DND-41 (cell line): ENCODE results near the gene FAM180A.

Experiments
- ATAC-seq: fragments of 200-7000 bp; cut with Tn5 transposase; 3 replicates; pipeline ENCODE4 v1.9.1; 2021; ENCODE audit warnings: low read depth; ENCODE audit not compliant: insufficient read depth
- DNase-seq: peaks from one replicate; pipeline ENCODE4 v3.0.0-alpha.2; 2020
- H2AFZ ChIP-seq: 2 replicates; pipeline ENCODE4 v1.6.0; 2012; ENCODE audit warnings: low read depth, low read length
- H3K27ac ChIP-seq: 2 replicates; pipeline ENCODE4 v1.5.1; 2012; ENCODE audit warnings: low read length, inconsistent platforms
- H3K27me3 ChIP-seq: fragments of 200-600 bp; sonication (generic); 2 replicates; pipeline ENCODE4 v1.6.0; 2012; ENCODE audit warnings: low read length, mild to moderate bottlenecking, inconsistent platforms; ENCODE audit not compliant: insufficient read depth, poor library complexity
- H3K36me3 ChIP-seq: 2 replicates; pipeline ENCODE4 v1.5.1; 2012; ENCODE audit warnings: low read length, inconsistent platforms; ENCODE audit not compliant: insufficient read depth
- H3K4me1 ChIP-seq: 2 replicates; pipeline ENCODE4 v1.5.1; 2012; ENCODE audit warnings: mild to moderate bottlenecking, low read length; ENCODE audit not compliant: insufficient read depth
- H3K4me2 ChIP-seq: 2 replicates; pipeline ENCODE4 v1.6.0; 2012; ENCODE audit warnings: mild to moderate bottlenecking, moderate library complexity, low read length, inconsistent platforms; ENCODE audit not compliant: insufficient read depth
- H3K4me3 ChIP-seq, 2 experiments: fragments of 200-600 bp in 1 of 2; shearing (Covaris generic) in 1 of 2; 2 replicates each; pipeline ENCODE4 v1.5.1; 2012 to 2016; ENCODE audit warnings: inconsistent platforms in 2 of 2, low read length in 2 of 2, mild to moderate bottlenecking in 2 of 2, low read depth in 1 of 2, moderate library complexity in 1 of 2
- H3K79me2 ChIP-seq: 2 replicates; pipeline ENCODE4 v1.6.0; 2012; ENCODE audit warnings: low read length, inconsistent platforms; ENCODE audit not compliant: insufficient read depth
- H3K9ac ChIP-seq: 2 replicates; pipeline ENCODE4 v1.6.0; 2012; ENCODE audit warnings: low read depth, mild to moderate bottlenecking, inconsistent platforms, low read length, moderate library complexity
- H3K9me3 ChIP-seq: 2 replicates; pipeline ENCODE4 v1.5.1; 2012; ENCODE audit warnings: low read length, moderate library complexity, mild to moderate bottlenecking, inconsistent platforms; ENCODE audit not compliant: insufficient read depth, severe bottlenecking
- H4K20me1 ChIP-seq: 2 replicates; pipeline ENCODE4 v1.6.0; 2012; ENCODE audit warnings: low read length; ENCODE audit not compliant: insufficient read depth
- EZH2 ChIP-seq: IDR thresholded peaks from 3 replicates; pipeline ENCODE4 v1.6.1; 2012; ENCODE audit warnings: borderline replicate concordance, low read depth, mild to moderate bottlenecking, moderate library complexity, low read length, inconsistent platforms; ENCODE audit not compliant: severe bottlenecking
- TF ChIP-seq, protein P1 (sequence below): IDR thresholded peaks from 2 replicates; pipeline ENCODE4 v1.5.1; 2012; ENCODE audit warnings: borderline replicate concordance, low read length, moderate library complexity, mild to moderate bottlenecking; ENCODE audit not compliant: poor library complexity, severe bottlenecking; ENCODE audit errors: extremely low read depth

Gene FAM180A

GRCh38 chr7:135687466-135687865 is 61.1 kb downstream of the FAM180A start:
- Histone ChIP-seq H3K9me3 (no peaks in the 10 kb centered on the region), H4K20me1 (no peaks in the 10 kb centered on the region), H3K4me3 (no peak overlapping the region), H3K9ac (no peak overlapping the region), H3K4me2 (no peak overlapping the region), H2AFZ (no peak overlapping the region), H3K79me2 (no peaks in the 10 kb centered on the region), H3K36me3 (peaks cover 13% of the 10 kb centered on the region; the same call in 1 of the 2 replicates), H3K27ac (no peak overlapping the region), H3K27me3 (no peaks in the 10 kb centered on the region), H3K4me1 (no peaks in the 10 kb centered on the region)
- DNase-seq (no peak), ATAC-seq (no peak)
- TF ChIP-seq, protein P1, sequence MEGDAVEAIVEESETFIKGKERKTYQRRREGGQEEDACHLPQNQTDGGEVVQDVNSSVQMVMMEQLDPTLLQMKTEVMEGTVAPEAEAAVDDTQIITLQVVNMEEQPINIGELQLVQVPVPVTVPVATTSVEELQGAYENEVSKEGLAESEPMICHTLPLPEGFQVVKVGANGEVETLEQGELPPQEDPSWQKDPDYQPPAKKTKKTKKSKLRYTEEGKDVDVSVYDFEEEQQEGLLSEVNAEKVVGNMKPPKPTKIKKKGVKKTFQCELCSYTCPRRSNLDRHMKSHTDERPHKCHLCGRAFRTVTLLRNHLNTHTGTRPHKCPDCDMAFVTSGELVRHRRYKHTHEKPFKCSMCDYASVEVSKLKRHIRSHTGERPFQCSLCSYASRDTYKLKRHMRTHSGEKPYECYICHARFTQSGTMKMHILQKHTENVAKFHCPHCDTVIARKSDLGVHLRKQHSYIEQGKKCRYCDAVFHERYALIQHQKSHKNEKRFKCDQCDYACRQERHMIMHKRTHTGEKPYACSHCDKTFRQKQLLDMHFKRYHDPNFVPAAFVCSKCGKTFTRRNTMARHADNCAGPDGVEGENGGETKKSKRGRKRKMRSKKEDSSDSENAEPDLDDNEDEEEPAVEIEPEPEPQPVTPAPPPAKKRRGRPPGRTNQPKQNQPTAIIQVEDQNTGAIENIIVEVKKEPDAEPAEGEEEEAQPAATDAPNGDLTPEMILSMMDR = no peak
- TF ChIP-seq EZH2 = no peak

- Histone ChIP-seq H4K20me1 (peaks cover 4% of the 10 kb centered on the region; the same call in 1 of the 2 replicates), H3K4me2 (no peak overlapping the region), H3K9ac (no peak overlapping the region), H3K4me3 (no peak overlapping the region), H3K27me3 (no peaks in the 10 kb centered on the region), H2AFZ (no peak overlapping the region), H3K4me1 (no peaks in the 10 kb centered on the region), H3K79me2 (0 out of 2 replicates have a peak, but pooled peaks cover 3% of the 10 kb centered on the region), H3K27ac (no peak overlapping the region), H3K36me3 (peaks cover 5% of the 10 kb centered on the region), H3K9me3 (no peaks in the 10 kb centered on the region)
- TF ChIP-seq EZH2 = no peak
- TF ChIP-seq, protein P1 = no peak
- DNase-seq (no peak), ATAC-seq (no peak)
Observed at GRCh38 chr7:135685306-135686084, 63.1 kb downstream of the FAM180A start.

DNA sequence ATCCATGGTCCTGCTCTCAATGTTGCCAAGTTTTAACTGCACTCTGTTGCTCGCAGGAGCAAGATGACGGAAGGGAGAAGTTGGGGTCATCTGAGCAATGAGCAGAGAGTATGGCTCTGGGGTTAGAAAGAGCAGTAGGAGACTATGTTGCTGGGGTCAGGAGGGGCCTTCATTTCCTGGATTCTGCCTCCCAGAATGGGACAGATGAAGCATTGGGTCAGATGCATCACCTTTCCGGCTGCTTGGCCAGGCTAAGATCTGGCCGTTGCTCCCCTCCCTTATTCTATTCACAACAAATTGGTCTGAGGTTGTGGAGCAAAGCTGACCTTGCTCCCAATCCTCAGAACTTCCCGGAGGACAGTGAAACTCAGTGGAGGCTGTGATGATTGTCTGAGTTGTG is 63.9 kb downstream of the FAM180A start:
- Histone ChIP-seq H3K4me3 (no peak overlapping the region), H2AFZ (no peak overlapping the region), H3K4me2 (no peak overlapping the region), H3K4me1 (no peaks in the 10 kb centered on the region), H3K79me2 (0 out of 2 replicates have a peak, but pooled peaks cover 3% of the 10 kb centered on the region), H4K20me1 (peaks cover 4% of the 10 kb centered on the region; the same call in 1 of the 2 replicates), H3K27me3 (no peaks in the 10 kb centered on the region), H3K36me3 (peaks cover 5% of the 10 kb centered on the region), H3K9me3 (no peaks in the 10 kb centered on the region), H3K27ac (no peak overlapping the region), H3K9ac (no peak overlapping the region)
- ATAC-seq = no peak
- DNase-seq = no peak
- TF ChIP-seq, protein P1 = no peak
- TF ChIP-seq EZH2 = no peak
